EH (cell line): ENCODE data around the gene NETO2.
A peak's percentile ranks its signal among the peaks of the same experiment; 100 is the strongest.
"Not testable (repeated sequence)": the region's sequence is repeated elsewhere in the genome, so short reads cannot be mapped to it uniquely, and the experiment has no call there.

ENCODE experiments used
- DNase-seq: peaks from one replicate; pipeline ENCODE4 v3.0.0-alpha.2; 2015; ENCODE audit warnings: low read depth

NETO2 gene

DNA sequence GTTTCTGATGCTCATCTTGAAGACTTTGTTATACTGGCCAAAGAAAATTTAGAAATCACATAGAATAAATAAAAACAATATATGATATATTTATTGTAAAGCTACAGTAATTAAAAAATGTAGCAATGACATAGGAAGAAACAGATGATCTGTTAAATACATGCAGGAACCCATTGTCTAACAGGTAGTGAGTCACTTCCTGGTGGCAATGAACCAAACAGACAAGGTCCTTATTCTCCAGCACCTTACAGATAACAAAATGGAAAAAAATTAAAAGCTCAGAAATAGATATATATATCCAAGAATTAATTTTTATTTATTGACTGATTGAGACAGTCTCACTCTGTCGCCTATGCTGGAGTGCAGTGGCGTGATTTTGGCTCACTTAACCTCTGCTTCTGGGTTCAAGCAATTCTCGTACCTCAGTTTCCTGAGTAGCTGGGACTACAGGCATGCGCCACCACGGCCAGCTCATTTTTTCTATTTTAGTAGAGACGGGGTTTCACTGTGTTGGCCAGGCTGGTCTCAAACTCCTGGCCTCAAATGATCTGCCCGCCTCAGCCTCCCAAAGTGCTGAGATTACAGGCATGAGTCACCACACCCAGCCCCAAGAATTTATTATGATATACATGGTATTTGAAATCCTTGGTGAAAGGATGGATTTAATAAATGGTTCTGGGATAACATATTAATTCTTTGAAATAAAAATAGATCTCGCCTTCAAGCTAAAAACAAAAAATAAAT is 7.5 kb downstream of the NETO2 start:
- DNase-seq: peak; percentile 36

DNA sequence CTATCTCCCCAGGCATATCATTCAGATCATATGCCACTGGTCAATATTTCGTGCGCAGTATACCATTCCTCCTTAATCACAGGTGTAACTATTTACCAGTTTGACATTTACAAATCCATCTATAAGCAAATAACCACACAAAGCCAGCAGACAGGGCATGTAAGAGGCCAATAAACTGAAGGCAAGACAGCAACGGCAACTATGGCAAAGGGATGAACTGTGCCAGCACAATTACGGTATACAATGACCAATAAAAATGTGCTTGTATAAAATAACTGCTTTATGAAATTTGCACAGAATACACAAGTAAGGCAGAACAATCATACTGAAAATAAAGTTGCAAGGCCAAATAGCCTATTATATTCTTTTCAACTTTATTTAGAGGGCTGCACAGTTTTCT is 9.2 kb downstream of the NETO2 start:
- DNase-seq: no peak

DNA sequence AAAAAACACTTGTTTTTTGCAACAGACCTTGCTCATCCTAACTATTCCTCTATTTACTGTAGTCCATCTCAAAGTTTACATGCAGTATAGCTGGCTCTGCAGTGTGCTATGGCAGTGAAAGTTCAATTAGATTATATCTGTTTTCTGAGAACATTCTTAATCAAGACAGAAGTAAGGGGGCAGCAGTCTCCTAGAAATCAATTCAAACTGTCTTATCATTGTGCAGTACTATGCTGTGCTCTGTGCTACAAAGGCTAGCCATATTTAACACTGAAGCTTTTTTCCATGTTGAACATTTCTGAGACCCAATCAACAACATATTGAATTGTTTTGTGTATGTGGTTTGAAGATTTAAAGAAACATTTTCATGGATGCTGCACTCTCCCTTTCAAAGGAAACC is 11.4 kb downstream of the NETO2 start:
- no peak for DNase-seq

DNA sequence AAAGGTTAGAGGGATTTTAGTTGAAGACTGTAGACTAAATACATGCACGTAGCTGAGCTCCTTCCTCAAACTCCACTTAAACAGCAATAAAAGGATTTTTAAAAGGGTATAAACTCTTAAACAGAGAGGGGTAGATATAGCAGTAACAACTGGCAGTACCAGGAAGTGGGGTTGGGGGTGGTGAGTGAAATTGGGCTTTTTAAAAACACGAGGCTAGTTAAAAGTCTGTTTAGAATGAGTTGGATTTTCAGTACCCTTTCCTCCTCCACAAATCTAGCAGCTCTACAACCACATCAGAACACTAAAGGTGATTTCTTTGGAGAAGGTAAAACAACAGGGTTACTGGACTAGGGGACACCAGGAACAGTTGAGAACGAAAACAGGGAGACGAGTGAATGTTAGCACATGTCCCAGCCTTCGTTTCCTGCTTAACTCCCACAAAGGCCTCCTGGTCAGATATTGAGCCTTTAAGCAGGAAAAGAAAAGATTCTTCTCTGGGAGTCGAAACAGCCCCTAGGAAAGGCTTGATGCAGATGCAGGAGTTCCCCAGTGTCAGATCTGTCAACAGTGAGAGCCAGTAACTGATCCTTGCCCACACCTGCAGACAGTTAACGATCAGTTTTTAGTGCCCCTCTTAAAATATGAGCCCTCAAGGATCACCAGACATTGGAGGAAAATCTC is 13.8 kb downstream of the NETO2 start:
- no peak for DNase-seq

DNA sequence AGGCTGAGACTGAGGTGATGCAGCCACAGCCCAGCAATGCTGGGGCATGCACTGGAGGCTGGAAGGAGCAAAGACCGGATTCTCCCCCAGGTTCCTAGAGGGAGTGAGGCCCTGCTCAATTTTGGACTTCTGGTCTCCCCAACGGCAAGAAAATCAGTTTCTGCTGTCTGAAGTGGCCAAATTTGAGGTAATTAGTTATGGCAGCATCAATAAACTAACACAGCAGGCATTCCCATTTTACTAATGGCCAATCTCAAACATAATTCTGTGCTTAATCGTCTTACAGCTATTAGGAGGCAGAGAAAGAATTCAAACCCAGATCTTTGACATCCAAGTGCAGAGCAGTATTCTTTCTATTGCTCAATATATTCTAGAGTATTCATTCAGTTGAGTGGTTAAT is 16.2 kb downstream of the NETO2 start:
- DNase-seq: no peak

DNA sequence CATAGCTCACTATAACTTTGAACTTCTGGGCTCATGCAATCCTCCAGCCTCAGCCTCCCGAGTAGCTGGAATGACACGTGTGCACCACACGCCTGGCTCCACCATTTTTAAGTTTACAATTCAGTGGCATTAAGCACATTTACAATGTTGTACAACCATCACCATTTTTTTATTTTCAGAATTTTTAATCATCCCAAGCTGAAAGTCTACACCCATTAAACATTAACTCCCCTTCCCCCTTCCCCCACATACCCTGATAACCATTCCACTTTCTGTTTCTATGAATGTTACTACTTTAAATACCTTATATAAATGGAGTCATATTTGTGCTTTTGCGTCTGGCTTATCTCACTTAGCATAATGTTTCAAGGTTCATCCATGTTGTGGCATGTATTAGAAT is 18.0 kb downstream of the NETO2 start:
- no peak for DNase-seq

DNA sequence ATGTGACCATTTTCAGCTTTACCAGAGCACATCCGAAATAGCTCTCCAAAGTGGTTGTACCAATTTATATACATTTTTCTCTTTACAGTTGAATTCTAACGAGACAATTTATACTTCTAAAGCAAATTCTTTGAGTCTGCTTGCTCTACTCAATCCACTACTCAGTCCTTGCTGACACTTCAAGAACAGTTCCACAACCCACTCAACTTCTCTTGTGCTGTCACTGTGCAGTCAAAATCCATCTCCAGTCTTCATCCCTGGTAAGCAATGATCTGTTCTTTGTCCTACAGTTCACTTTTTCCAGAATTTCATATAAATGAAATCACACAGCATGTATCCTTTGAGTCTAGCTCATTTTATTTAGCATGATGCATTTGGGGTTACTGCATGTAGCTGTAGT is 30.6 kb downstream of the NETO2 start:
- DNase-seq: no peak

DNA sequence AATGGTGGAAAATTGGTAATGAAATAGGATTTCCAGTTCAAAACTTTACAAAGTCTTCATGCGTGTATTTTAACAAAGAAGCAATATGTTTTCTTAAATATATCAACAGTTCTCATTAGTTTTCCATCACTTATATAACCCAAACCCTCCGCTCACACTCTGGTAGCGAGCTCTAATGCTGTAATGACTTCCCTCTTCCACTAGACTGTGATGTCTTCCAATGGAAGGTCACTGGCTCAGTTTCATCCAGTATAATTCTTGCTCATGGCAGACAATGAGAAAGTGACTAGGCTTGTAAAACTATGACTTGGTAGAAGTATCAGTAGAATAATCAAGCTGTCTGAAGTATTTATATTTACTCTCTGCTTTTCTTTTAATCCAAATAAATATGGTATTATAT is 32.8 kb downstream of the NETO2 start:
- DNase-seq: no peak

DNA sequence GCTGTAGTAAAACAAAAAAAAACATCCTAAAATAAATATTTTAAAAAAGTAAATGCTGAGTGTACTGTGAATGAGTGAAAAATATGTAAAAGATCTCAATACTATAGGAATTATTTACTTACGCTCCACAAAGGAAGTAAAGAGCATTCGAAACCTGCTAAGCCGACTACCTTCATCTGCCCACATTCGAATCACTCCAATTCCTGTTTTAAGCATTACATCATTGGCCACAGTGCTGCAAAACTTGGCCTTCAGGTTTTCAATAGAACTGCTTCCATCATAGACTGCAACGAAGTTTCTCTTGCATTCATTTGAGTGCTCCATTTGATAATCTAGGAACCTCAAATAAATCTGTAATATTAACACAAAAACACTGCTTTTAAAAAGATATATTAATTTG is 34.4 kb downstream of the NETO2 start:
- DNase-seq: no peak

DNA sequence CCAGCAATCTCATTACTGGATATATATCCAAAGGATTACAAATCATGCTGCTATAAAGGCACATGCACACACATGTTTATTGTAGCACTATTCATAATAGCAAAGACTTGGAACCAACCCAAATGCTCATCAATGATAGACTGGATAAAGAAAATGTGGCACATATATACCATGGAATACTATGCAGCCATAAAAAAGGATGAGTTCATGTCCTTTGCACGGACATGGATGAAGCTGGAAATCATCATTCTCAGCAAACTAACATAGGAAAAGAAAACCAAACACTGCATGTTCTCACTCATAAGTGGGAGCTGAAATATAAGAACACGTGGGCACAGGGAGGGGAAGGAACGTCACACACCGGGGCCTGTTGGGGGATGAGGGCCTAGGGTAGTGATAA is 40.8 kb downstream of the NETO2 start:
- DNase-seq: not testable (repeated sequence)

DNA sequence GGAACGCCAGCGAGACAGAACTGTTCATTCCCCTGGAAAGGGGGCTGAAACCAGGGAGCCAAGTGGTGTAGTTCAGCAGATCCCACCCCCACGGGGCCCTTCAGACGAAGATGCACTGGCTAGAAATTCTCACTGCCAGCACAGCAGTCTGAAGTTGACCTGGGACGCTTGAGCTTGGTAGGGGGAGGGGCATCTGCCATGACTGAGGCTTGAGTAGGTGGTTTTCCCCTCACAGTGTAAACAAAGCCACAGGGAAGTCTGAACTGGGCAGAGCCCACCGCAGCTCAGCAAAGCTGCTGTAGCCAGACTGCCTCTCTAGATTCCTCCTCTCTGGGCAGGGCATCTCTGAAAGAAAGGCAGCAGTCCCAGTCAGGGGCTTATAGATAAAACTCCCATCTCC is 46.6 kb downstream of the NETO2 start:
- DNase-seq: not testable (repeated sequence)

DNA sequence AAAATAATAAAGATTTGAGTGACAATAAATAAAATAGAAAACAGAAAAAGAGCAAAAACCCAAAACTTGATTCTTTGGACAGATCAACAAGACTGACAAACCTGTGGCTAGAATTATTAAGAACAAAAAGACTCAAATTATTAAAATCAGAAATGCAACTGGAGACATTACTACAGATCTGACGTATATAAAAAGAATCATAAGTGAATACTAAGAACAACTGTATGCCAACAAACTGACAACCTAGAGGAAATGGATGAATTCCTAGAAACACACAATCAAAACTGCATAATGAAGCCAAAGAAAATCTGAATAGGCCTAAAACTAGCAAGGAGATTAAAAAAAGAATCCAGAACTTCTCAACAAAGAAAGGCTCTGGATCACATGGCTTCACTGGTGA is 47.4 kb downstream of the NETO2 start:
- no peak for DNase-seq

DNA sequence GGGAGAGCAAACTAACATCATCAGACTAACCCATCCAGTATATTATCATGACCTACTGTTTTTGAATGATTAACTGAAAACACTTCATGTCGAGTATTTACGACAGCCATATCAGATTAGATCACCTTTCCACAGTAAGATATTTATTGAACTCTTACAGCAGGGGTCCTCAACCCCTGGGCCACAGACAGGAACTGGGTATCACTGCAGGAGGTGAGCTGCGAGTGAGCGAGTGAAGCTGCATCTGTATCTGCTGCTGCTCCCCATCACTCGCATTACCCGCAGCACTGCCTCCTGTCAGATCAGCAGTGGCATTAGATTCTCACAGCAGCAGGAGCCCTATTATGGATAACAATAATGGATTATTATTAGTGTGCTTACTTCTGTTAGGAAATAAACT is 59.5 kb downstream of the NETO2 start:
- no peak for DNase-seq

DNA sequence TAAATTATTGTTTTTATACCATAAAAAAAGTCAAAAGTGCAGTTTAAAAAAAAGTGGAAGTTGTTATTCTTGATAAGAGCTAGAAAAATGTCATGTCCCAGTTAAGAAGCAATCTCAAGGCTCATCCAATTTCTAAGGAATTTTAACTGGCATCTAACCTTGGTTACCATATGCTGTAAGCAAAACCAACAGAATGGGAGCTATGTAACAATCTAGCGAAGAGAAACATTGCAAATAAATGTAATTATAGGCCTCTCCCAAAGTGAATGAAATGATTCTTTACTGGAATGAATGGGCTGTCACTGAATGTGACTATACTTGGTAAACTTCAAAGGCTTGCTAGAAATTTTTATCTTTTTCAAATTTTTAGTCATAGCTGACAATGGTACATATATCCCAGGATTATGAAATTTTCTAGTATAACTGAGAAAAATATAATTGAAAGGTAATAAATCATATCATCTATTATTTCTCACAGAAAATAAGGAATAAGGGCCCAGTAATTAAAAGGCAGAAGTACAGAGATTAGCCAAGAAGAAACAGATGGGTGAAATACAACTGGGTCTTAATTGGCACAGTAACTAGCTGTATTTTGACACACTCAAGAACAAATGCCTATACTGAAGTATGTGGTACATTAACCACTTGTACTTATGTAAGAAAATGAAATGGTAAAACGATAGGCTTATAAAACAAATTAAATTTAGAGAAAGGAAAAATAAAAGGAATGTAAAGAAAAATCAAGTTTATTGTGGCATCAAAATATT is 61.5 kb downstream of the NETO2 start:
- DNase-seq: no peak

DNA sequence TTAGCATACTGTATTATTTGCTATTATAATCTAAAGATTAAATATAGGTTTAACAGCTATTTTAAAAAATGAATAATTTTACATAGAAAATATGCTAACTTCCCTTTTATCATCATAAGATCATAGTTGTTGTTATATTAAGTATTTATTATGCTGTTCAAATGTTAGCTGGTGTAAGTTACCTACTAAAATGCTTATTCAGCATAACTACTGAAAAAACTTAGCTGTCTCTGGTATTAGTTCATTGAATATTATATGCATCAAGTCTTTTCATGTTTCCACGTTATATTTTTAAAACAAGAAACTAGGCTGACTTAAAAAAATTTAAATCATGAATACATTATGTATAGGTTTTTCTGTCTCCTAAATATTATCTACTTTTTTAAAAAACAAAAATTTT is 62.6 kb downstream of the NETO2 start:
- no peak for DNase-seq

DNA sequence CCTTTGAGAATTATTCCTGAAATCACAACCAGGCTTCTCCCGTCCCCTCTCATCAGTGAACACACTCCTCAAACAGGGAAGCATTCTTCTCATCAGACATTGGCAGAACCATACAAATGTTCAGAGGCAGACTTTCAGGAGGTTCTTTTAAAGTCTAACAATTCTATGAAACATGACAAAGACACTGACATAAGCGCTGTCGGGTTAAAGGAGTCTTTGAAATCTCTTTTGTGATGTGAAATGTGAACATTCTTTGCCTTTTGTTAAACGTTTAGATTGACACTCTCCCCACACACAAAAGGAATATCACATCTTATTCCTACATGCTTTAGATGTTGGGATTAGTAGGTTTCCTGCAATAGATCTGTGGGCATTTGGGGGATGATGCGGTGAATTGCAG is 63.9 kb downstream of the NETO2 start:
- no peak for DNase-seq

DNA sequence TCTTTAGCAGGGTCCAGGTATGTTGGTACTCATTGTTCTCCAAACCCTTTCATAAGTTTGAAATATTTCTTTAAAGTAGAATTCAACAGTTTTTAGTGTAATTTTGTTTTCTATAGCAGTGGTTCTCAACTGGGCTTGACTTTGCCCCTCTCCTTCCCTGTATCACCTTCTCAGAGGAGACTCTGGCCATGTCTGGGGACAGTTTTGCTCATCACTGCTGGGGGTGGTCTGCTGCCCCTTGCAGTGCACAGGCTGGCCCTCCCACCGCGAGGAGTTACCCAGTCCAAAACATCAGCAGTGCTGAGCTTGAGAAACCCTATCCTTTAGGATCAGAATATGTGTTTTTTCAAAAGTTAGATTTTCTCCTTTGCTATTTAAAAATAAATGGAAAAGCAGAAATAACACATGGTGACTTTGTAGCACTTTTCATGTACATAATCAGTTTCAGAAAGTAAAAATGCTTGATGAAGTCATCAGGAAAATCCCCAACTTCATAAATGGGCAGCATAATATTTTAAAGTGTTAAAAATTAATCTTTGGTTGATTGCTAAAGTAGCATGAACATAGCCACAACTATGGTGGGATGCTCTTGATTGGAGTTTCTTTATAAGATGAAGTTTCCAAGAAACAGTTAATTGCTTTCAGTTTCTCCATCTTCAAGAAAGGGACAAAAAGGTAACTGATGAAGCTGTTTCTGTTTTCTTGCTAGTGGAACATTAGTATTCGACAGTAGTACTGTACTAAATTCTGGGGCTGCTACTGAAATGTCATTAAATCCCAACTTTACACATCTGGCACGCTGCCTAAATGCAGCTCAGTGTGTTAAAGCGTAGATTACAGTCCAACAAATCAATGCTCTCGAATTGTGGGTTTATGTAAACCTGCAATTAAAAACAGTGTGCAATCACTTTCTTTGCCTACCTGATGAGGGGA is 70.3 kb downstream of the NETO2 start:
- peak; percentile 6 for DNase-seq

DNA sequence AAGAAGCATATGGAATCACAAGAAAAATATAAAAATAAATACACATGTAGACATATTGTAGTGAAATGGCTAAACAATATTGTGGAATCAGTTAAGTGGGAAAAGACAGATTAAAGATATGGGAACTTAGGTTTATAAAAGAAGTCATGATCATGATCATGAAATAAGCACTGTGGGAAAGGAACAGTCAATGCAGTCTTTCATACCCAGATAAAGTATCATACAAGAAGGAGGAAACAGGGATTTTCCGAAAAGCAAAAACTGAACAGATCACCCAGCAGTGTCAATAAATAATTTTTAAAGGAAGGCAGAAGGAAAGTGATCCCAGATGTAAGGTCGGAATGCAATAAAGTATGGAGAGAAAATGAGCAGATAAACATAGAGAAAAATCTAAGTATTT is 71.6 kb downstream of the NETO2 start:
- no peak for DNase-seq

DNA sequence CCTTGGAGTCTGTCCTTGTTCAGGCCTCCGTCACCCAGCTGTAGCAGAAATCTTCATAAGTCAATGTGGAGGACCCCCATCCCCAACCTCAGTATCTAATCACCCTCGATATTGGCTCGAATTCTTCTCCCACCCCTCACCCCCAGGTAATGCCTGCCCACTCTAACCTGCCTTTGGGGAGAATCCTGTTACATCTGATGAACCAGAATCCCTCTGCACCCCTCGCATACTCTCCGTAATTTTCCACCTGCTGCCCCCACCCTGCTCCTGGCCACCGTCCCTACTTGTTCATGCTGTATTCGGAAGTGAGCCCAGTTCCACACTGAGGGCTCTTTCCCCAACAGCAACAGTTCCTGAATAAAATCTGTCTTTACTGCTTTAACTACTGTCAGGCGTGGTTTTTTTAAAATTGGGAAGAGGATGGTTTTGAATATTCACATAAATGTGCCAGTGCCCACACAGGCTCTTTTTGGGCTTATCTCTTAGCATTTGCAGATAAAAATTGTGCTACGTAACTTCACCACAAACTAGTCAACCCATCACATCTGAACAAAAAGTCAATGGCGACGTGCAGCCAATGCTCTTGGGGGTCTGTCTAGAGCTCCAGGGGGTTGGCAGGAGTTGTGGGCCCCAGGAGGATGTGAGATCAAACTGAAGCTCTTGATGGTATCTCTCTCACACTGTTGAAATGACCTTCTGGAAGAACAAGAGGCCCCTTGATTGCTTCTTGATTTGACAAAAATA is 73.7 kb downstream of the NETO2 start:
- DNase-seq: no peak

DNA sequence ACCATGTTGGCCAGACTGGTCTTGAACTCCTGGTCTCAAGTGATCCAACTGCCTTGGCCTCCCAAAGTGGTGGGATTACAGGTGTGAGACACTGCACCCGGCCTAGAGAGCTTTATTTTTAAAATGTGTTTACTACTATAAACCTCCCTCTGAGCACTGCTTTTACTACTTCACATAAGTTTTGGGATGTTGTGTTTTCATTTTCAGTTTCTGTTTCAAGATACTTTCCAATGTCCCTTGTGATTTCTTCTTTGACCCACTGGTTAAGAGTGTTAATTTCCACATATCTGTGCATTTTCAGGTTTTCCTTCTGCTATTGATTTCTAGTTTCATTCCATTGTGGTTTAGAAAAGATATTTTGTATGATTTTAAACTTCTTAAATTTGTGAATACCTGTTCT is 74.4 kb downstream of the NETO2 start:
- no peak for DNase-seq

DNA sequence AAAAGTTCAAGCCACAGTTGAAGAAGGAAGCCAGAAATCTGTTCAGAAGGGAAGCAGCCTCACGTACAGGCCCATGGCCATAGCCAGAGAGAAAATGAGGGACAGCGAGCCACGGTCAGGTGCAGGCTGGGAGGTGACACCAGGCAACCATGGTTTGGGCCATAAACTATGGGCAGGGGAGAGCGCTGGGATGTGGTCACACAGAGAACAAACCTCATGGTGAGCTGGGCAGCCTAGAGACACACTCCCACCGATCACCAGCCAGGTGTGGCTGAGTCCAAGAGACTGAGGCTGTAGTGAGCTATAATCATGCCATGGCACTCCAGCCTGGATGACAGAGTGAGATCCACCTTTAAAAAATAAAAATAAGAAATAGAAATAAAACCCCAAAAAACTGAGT is 76.5 kb downstream of the NETO2 start:
- no peak for DNase-seq
